Muscle of leg (tissue), 11 donors: Measurements from ENCODE around the gene TMEM163. TPM values are rescaled to one million over a fixed set of nuclear protein-coding genes. Genes with fewer than 3 reads are reported as not detected.

ENCODE experiments used
- DNase-seq: peaks from one replicate; pipeline ENCODE4 v3.0.0; 2013
- H3K27ac ChIP-seq: one replicate; pipeline ENCODE4 v1.5.1; 2013; ENCODE audit warnings: mild to moderate bottlenecking, low read length, control low read depth
- H3K27me3 ChIP-seq: one replicate; pipeline ENCODE4 v1.6.1; 2013; ENCODE audit warnings: low read length; ENCODE audit not compliant: control insufficient read depth, insufficient read depth
- H3K36me3 ChIP-seq: one replicate; pipeline ENCODE4 v1.6.1; 2013; ENCODE audit warnings: low read length; ENCODE audit not compliant: control insufficient read depth, insufficient read depth
- H3K4me1 ChIP-seq: one replicate; pipeline ENCODE4 v1.6.1; 2013; ENCODE audit warnings: low read length; ENCODE audit not compliant: control insufficient read depth, insufficient read depth
- H3K4me3 ChIP-seq: one replicate; pipeline ENCODE4 v1.5.1; 2013; ENCODE audit warnings: low read length, control low read depth
- H3K9me3 ChIP-seq: replicated peaks from 2 replicates; pipeline ENCODE4 v1.6.1; 2013; ENCODE audit warnings: low read depth, low read length; ENCODE audit not compliant: control insufficient read depth
- WGBS: methylation state at CpG from one replicate; pipeline ENCODE4 v1.1.5; 2013; ENCODE audit warnings: missing lambda C conversion rate; ENCODE audit not compliant: insufficient coverage; 5-methylcytosine and 5-hydroxymethylcytosine counted together
- polyA plus RNA-seq, 8 donors: library from polyadenylated mRNA; unstranded; fragments of 120-200 nt; gene quantifications; one replicate each; pipeline versions ENCODE4 v1.2.1 to v1.2.3, GENCODE V29; 2013; ENCODE audit warnings: inconsistent platforms in 1 of 8, low replicate concordance in 1 of 8; ENCODE audit not compliant: insufficient read length in 8 of 8, insufficient read depth in 1 of 8
- total RNA-seq: library from RNA; stranded (reverse); fragments of 120-200 nt; gene quantifications from one replicate; pipeline ENCODE4 v1.2.4, GENCODE V29; 2013

TMEM163 gene
- total and polyA plus RNA-seq, 9 donors, result 0.66 to 3.5 (median 1.8) TPM

- Histone ChIP-seq H3K27ac (no peak overlapping the region), H3K4me1 (no peaks in the 10 kb centered on the region), H3K4me3 (no peak overlapping the region), H3K9me3 (no peaks in the 10 kb centered on the region), H3K36me3 (no peaks in the 10 kb centered on the region), H3K27me3 (no peaks in the 10 kb centered on the region)
- WGBS, result no CpG with 5 or more reads among the region's 5 CpGs
- no peak for DNase-seq
Observed at GRCh38 chr2:134648586-134648985, 70.2 kb downstream of the TMEM163 start.

- H3K27ac ChIP-seq, result no peak overlapping the region
- H3K27me3 ChIP-seq, result no peaks in the 10 kb centered on the region
- no peaks in the 10 kb centered on the region for H3K36me3 ChIP-seq
- no peaks in the 10 kb centered on the region for H3K9me3 ChIP-seq
- H3K4me3 ChIP-seq, result no peak overlapping the region
- H3K4me1 ChIP-seq, result no peaks in the 10 kb centered on the region
- peak; percentile 32 for DNase-seq
- 53% methylated on average over 5 of the region's 10 CpGs for WGBS
Observed at GRCh38 chr2:134647607-134648256, 71.1 kb downstream of the TMEM163 start.

- Histone ChIP-seq H3K4me1 (no peaks in the 10 kb centered on the region), H3K4me3 (no peak overlapping the region), H3K36me3 (no peaks in the 10 kb centered on the region), H3K27ac (no peak overlapping the region), H3K9me3 (no peaks in the 10 kb centered on the region), H3K27me3 (no peaks in the 10 kb centered on the region)
- no peak for DNase-seq
- no CpG with 5 or more reads among the region's 1 CpG for WGBS
Observed at GRCh38 chr2:134642938-134643337, 75.9 kb downstream of the TMEM163 start.

- Histone ChIP-seq H3K9me3 (no peaks in the 10 kb centered on the region), H3K27ac (no peak overlapping the region), H3K36me3 (no peaks in the 10 kb centered on the region), H3K4me1 (no peaks in the 10 kb centered on the region), H3K27me3 (no peaks in the 10 kb centered on the region), H3K4me3 (no peak overlapping the region)
- no peak for DNase-seq
- 70% methylated on average over 4 of the region's 4 CpGs for WGBS
Observed at GRCh38 chr2:134640494-134640893, 78.3 kb downstream of the TMEM163 start.

- H3K9me3 ChIP-seq, result no peaks in the 10 kb centered on the region
- no CpG with 5 or more reads among the region's 2 CpGs for WGBS
Observed at GRCh38 chr2:134639265-134639664, 79.5 kb downstream of the TMEM163 start.

GRCh38 chr2:134636714-134637113, 82.1 kb downstream of the TMEM163 start:
- no peaks in the 10 kb centered on the region for H3K36me3 ChIP-seq
- no peak for DNase-seq
- H3K27me3 ChIP-seq, result no peaks in the 10 kb centered on the region
- no peak overlapping the region for H3K27ac ChIP-seq
- H3K4me1 ChIP-seq, result no peaks in the 10 kb centered on the region
- no peaks in the 10 kb centered on the region for H3K9me3 ChIP-seq
- no CpG with 5 or more reads among the region's 1 CpG for WGBS
- no peak overlapping the region for H3K4me3 ChIP-seq

More at GRCh38 chr2:134639265-134639664, 79.5 kb downstream of the TMEM163 start:
- no peaks in the 10 kb centered on the region for H3K4me1 ChIP-seq
- no peak overlapping the region for H3K27ac ChIP-seq
- H3K4me3 ChIP-seq, result no peak overlapping the region
- no peaks in the 10 kb centered on the region for H3K36me3 ChIP-seq
- H3K27me3 ChIP-seq, result no peaks in the 10 kb centered on the region
- DNase-seq, result no peak

- WGBS, result 57% methylated on average over 1 of the region's 2 CpGs
Observed at GRCh38 chr2:134634054-134634753, 84.6 kb downstream of the TMEM163 start.

GRCh38 chr2:134630504-134631159, 88.2 kb downstream of the TMEM163 start:
- no peak for DNase-seq
- 100% methylated on average over 1 of the region's 3 CpGs for WGBS
- Histone ChIP-seq H3K27me3 (no peaks in the 10 kb centered on the region), H3K36me3 (no peaks in the 10 kb centered on the region), H3K27ac (no peak overlapping the region), H3K4me3 (no peak overlapping the region), H3K9me3 (no peaks in the 10 kb centered on the region), H3K4me1 (no peaks in the 10 kb centered on the region)

More at GRCh38 chr2:134634054-134634753, 84.6 kb downstream of the TMEM163 start:
- no peak overlapping the region for H3K4me3 ChIP-seq
- H3K4me1 ChIP-seq, result no peaks in the 10 kb centered on the region
- no peak for DNase-seq
- no peaks in the 10 kb centered on the region for H3K36me3 ChIP-seq
- H3K27ac ChIP-seq, result no peak overlapping the region
- no peaks in the 10 kb centered on the region for H3K27me3 ChIP-seq
- no peaks in the 10 kb centered on the region for H3K9me3 ChIP-seq

GRCh38 chr2:134628453-134628852, 90.3 kb downstream of the TMEM163 start:
- H3K36me3 ChIP-seq, result no peaks in the 10 kb centered on the region
- no peaks in the 10 kb centered on the region for H3K4me1 ChIP-seq
- DNase-seq, result no peak
- WGBS, result no CpG with 5 or more reads among the region's 3 CpGs
- H3K27ac ChIP-seq, result no peak overlapping the region
- no peak overlapping the region for H3K4me3 ChIP-seq
- no peaks in the 10 kb centered on the region for H3K27me3 ChIP-seq
- no peaks in the 10 kb centered on the region for H3K9me3 ChIP-seq

- no peaks in the 10 kb centered on the region for H3K4me1 ChIP-seq
- no peaks in the 10 kb centered on the region for H3K9me3 ChIP-seq
- no peak for DNase-seq
- H3K27me3 ChIP-seq, result no peaks in the 10 kb centered on the region
- no CpG with 5 or more reads among the region's 4 CpGs for WGBS
- no peak overlapping the region for H3K4me3 ChIP-seq
- H3K27ac ChIP-seq, result no peak overlapping the region
- no peaks in the 10 kb centered on the region for H3K36me3 ChIP-seq
Observed at GRCh38 chr2:134626781-134627180, 92.0 kb downstream of the TMEM163 start.
